ENCODE measurements around the gene WNT7A.

WNT7A gene

GRCh38 chr3:13844911-13845310, 35.0 kb downstream of the WNT7A start:
- no peak for DNase-seq

GRCh38 chr3:13844286-13844685, 35.6 kb downstream of the WNT7A start:
- DNase-seq: no peak

- no peak for DNase-seq
Observed at GRCh38 chr3:13843351-13843750, 36.5 kb downstream of the WNT7A start.

GRCh38 chr3:13842226-13842625, 37.6 kb downstream of the WNT7A start:
- DNase-seq: no peak

GRCh38 chr3:13841826-13842225, 38.0 kb downstream of the WNT7A start:
- no peak for DNase-seq

- DNase-seq: no peak
Observed at GRCh38 chr3:13841141-13841540, 38.7 kb downstream of the WNT7A start.

- DNase-seq: no peak
Observed at GRCh38 chr3:13840456-13840855, 39.4 kb downstream of the WNT7A start.

GRCh38 chr3:13839726-13840340, 40.0 kb downstream of the WNT7A start:
- DNase-seq: no peak

GRCh38 chr3:13839253-13839652, 40.6 kb downstream of the WNT7A start:
- no peak for DNase-seq

GRCh38 chr3:13838421-13838820, 41.5 kb downstream of the WNT7A start:
- no peak for DNase-seq

- DNase-seq: no peak
Observed at GRCh38 chr3:13837751-13838150, 42.1 kb downstream of the WNT7A start.

GRCh38 chr3:13836658-13837587, 42.9 kb downstream of the WNT7A start:
- no peak for DNase-seq

GRCh38 chr3:13835246-13835645, 44.6 kb downstream of the WNT7A start:
- DNase-seq: no peak

- no peak for DNase-seq
Observed at GRCh38 chr3:13834258-13835035, 45.4 kb downstream of the WNT7A start.

- DNase-seq: no peak
Observed at GRCh38 chr3:13833506-13834257, 46.2 kb downstream of the WNT7A start.

GRCh38 chr3:13832130-13832529, 47.7 kb downstream of the WNT7A start:
- no peak for DNase-seq

- no peak for DNase-seq
Observed at GRCh38 chr3:13831386-13831996, 48.4 kb downstream of the WNT7A start.

GRCh38 chr3:13829311-13829710, 50.6 kb downstream of the WNT7A start:
- no peak for DNase-seq

- no peak for DNase-seq
Observed at GRCh38 chr3:13828501-13829265, 51.2 kb downstream of the WNT7A start.

- no peak for DNase-seq
Observed at GRCh38 chr3:13827699-13828098, 52.2 kb downstream of the WNT7A start.

GRCh38 chr3:13827256-13827655, 52.6 kb downstream of the WNT7A start:
- DNase-seq: no peak

- no peak for DNase-seq
Observed at GRCh38 chr3:13826672-13827071, 53.2 kb downstream of the WNT7A start.
